MV-4-11 (cell line): Measurements from ENCODE around the gene HES2.
A peak's percentile ranks its signal among the peaks of the same experiment; 100 is the strongest.
"Not testable (repeated sequence)": the region's sequence is repeated elsewhere in the genome, so short reads cannot be mapped to it uniquely, and the experiment has no call there.

Source experiments
- DNase-seq: peaks from one replicate; lab custom pipeline; 2025; lab: John Stamatoyannopoulos, UW

Gene HES2

DNA sequence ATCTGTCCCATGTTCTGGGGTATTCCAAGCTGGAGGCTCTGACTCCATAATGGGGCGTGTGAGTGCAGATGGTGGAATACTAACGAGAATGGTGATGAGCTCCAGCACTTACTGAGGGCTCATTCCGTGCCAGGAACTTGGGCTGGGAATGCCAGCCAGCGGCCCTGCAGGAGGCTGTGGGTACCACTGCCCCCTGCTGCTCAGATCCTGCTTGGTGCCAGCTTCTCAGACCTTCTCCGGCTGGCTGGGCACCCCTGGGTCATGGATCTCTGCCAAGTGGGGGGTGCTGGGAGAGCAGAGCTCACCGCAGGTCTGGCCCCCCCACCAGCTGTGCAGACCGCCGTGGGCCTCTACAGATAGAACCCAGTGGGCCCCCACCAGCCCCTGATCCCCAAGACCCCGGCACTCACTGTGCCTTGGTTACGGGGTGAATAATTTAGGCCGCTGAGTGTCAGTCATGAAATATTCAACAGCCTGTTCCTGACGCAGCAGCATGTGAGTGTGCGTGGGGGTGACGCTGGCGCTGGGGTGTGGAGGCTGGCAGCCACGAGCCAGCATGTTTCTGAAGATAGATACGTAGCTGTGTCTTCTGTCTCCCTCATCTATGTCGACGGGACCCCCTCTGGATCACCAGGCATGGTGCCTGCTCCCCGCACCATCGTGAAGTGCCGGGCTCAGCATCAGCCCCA is 17.4 kb upstream of the HES2 start:
- DNase-seq: not testable (repeated sequence)

DNA sequence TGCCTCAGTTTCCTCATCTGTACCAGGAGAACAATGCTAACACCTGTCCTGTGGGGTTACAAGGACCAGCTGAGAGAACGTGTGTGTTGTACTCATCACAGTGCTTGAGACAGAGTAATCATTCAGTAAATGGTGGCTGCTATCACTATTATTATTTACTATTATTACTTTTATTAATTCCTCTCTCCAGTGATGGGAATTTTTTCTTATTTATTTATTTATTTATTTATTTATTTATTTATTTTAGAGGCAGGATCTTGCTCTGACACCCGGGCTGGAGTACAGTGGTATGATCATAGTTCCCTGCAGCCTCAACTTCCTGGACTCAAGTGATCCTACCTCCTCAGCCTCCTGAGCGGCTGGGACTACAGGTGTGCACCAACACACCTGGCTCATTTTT is 16.6 kb upstream of the HES2 start:
- DNase-seq: not testable (repeated sequence)

DNA sequence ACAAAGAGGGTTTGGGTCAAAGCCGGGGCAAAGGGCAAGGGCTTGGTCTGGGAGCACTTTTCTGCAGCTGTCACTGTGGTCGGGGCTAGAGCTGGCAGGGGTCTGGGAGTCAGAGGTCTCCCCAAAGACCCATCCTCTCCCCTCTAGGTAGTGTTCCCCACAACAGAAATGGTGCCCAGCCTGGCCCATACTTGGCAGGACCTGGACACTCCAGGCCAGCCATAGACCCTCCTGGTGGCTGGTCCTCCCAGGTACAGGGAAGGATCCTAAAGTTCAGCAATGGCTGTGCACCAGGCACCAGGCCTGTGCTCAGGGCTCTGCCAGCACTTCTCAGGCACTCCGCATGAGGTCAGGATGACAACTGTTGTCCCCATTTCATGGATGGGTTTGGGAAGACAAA is 15.8 kb upstream of the HES2 start:
- no peak for DNase-seq

DNA sequence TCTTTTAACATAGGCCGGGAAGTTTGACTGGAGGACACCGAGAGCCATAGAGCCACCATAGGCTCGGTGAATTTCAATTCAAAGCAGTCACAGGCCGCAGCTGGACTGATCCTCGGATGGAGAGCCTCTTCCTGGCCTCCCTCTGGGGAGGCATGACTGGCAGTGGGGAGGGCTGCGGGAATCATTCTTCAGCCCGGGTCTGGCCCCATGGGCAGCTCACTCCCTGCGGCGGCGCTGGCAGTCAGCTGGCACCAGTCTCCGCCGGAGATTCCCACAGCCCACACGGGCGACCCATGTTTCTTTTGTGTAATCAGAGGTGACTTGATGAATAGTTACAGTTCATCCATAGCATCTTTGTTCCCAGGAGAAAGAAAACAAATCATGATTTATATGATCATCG is 15.4 kb upstream of the HES2 start:
- no peak for DNase-seq

DNA sequence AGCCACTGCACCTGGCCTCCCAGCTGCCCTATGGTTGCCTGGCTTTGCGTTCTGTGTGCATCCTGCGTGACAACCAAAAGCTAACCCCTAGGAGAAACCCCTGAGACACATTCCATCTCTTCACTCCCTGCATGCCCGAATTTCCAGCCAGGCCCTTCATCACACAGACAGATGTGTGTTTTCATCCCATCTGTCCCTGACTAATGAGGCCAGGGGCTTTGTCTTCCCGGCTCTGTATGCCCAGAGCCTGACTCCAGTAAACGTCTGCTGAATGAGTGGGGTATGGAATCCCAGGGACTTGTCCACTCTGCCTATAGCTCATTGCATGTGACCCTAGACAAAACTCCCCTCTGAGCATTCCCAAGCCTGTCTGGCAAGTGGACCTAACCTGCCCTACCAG is 14.5 kb upstream of the HES2 start:
- no peak for DNase-seq

DNA sequence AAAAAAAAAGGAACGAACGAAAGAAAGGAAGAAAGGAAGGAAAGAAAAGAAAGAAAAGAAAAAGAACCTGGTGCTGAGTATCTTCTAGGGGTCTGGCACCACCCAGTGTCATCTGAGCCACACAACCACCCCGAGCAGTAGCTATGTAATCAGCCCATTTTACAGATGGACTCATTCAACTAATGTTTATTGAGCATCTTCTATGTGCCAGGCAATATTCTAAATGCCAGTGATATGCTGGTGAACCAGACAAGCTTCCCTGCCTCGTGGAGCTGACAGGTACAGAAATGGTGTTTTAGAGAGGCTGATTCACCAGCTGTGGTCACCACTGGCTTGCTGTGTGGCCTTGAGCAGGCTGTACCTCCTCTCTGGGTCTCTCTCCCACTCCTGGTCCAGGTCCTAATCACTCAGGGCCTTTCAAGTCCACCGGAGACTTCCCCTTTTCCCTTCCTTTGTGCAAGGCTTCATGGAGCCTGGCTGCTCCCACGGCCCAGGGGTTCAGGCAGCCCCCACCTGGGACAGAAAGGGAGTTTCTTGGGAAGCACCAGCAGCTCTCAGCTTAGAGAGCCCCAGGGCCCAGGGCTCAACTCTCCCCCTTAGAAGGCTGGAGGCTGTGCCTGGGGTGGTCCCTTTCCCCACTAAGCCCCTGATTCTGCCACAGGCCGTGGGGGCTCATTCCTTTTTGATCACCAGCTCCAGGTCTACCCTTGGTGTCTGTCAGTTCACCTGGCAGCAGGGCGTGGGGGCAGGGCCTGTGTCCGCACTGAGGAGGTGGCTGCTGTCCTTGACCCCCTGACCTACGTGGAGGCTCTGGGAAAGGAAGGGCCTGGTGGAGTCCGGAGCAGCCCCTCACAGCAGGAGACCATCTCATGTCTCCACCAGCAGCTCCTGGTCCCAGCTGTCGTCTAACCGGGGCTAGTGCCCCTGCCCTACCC is 12.2 kb upstream of the HES2 start:
- DNase-seq: not testable (repeated sequence)

DNA sequence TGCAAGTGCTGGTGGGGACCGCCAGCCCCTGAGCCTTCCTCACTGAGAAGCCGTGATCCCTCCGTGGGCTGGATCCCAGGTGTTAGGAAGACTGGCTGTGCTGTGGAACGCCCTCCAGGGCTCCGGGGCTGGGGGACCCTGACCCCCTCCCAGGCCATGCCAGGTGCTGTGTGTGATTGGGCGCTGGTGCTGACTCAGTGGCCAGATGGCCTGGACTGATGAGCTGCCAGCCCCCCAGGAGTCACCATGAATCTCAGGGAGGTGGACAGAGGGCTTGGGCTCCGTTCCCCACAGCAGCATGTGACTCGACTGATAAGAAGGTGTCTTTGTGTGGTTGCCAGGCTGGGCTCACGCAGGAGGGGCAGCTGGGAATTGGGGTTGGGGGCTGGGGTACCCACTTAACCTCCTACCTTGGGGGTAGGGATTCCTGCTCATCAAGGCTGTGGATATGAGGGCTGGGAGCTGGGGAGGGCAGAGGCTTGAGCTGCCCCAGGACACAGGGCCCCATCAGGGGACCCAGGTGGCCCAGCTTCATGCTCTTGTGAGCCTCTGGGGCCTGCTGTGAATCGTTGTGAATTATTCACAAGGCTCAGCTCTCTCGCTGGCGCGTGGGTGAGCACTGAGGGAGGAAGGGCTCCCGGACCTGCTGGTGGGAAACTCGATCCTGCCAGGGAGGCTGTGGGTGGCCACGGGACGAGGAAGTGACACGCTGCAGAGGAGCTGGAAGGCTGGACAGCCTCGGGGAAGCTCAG is 10.1 kb upstream of the HES2 start:
- DNase-seq: not testable (repeated sequence)

DNA sequence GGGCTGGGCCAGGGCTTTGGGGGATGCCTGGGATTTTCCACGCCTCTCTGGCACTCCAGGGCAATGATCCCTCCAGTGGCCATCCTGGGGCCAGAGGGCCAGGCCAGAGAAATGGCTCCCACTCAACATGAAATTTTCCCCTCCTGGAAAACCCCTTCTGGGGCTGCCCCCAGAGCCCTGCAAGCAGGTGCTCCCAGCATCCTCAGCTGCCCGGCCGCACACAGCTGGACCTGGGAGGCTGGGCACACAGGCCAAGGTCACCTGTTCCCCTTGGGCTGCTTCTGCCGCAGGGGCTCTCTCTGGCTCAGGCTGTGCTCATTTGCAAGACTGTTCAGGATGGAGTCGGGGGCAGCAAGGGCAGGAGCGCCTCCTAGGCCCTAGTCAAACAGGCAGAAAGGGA is 8.7 kb upstream of the HES2 start:
- not testable (repeated sequence) for DNase-seq

DNA sequence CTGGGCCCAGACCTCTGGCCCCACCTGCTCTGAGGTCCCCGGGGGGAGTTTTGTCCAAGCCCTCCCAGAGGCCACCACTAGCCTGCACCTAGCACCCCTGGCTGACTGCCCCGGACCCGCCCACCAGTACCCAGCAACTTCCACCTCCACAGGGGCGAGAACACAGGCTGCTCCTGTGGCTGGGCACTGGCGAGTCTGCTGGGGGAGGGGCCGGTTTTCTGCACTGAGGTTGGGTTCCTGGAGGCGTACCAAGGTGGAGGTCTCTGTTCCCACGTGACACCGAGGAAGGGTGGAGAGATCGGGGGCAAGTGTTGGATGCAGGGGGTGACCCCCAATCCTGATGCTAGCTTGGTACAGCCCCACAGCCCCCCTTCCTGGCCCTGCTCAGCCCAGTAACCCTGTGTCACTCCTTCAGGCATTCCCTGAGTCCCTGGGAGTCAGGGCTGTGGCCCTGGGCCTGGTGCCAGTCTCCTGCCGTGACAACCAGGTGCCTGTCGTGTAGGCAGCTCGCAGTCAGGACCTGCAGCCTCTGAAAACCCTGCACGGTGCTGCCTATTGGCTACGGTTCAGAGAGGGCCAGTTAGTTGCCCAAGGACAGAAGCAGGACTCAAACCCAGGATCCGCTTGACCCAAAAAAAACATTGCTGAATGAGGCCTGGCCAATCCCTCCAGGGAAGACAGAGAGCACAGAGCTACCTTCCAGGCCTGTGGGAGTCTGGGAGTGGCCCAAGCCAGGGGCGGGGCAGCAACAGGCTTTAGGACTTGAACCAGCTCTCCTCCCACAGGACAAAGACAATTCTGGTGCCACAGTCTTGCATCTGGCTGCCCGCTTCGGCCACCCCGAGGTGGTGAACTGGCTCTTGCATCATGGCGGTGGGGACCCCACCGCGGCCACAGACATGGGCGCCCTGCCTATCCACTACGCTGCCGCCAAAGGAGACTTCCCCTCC is 8.0 kb upstream of the HES2 start:
- DNase-seq: no peak

DNA sequence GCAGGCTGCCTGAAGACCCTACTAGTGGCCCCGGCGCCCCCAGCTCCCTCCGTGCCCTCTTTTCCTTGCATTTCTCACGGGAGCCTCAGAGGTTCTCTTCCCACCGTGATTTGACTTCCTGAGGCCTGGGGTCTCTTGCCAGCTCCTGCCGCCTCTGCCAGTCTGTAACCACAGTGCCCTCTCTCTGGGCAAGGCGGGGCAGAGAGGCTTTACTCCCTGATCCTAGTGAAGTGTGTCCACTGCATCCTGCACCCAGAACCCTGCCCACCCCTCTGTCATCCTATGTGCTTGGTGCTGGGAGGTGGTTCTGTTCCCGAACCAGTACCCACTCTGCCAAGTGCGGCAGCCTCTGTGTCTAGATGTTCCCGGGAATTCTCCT is 7.2 kb upstream of the HES2 start:
- DNase-seq: no peak

DNA sequence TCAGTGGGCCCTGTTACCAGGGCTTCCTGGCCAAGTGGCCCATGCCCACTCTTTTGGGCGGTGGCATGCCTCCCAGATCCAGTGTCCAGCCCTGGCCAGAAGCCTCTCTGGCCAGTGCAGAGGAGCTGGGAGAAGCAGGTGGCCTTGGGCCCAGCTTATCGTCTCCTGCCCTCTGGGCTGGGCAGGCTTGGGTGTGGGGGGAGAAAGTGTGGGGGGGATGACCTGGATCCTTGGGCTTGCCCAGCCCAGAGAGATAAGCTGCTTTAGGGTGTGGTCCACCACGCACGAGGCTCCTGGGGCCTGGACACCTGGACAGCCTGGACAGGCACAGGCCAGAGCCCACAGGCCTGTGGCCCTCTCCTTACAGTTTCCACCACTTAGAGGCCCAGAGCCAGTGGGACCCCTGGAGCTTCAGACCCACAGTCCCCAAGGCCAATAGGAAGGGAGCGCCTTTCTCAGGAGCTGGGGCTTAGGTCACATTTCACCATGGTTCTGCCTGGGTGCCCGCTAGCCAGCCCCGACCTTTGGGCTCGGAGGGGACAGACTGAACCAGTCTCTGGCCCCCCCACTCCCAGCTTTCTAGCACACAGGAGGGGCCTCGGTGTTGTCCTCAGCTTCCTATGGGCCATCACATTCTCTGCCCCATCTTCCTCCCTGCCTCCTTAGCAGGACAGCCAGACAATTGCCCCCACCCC is 6.7 kb upstream of the HES2 start:
- DNase-seq: no peak

DNA sequence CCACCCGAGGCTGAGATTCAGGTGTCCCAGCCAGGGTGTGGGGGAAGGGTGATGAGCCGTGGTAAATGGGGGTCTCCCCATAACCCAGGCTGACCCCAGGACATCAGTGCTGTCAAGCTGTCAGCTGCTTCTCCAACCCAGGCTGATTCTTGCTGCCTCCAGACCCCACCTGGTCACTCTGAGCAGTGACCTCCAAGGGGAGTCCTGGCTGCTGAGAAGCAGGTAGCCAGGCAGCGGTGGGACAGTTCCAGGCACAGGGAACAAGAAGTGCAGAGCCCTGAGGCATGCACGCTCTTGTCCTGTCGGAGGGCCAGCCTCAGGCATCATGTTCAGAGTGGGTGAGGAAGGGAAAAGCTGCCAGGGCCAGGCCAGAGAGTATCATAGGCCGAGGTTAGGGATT is 5.9 kb upstream of the HES2 start:
- DNase-seq: no peak

DNA sequence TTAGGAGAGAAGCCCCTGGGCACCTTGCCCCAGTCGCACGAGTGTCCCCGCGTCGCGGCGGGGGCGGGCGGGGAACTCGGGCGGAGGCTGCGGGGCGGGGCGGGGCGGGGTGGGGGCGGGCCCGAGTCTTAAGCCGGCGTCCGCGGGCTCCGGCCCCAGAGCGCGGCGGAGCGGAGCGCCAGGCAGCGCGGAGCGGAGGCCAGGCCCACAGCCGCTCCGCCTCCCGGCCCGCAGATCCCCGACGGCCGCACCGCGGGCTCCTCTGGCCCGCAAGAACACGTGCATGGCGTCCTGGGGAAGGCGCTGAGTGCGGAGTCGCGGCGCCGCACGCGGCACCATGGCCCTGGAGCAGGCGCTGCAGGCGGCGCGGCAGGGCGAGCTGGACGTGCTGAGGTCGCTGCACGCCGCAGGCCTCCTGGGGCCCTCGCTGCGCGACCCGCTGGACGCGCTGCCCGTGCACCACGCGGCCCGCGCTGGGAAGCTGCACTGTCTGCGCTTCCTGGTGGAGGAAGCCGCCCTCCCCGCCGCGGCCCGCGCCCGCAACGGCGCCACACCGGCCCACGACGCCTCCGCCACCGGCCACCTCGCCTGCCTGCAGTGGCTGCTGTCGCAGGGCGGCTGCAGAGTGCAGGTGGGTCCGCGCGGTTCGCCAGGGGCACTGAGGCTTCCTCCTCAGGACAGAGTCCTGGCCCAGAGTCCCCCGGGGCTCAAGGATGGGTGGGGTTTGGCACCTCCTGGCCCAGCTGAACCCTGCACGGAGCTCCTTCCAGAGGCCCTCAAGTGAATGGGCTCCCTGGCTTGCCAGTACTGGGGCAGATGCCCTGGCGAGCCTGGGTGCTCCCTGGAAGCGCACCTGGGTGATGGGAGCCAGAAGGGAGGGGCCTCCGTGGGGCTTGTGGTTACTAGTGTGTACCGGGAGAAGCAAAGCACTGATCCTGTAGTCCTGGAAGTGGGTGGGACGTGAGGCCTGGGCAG is 5.2 kb upstream of the HES2 start, which contains the start of gene ESPN:
TSS of gene ESPN (plus strand) at position 158 of the 975 bp plus-strand sequence. CDS start at position 338, 180 bp downstream.
- no peak for DNase-seq

DNA sequence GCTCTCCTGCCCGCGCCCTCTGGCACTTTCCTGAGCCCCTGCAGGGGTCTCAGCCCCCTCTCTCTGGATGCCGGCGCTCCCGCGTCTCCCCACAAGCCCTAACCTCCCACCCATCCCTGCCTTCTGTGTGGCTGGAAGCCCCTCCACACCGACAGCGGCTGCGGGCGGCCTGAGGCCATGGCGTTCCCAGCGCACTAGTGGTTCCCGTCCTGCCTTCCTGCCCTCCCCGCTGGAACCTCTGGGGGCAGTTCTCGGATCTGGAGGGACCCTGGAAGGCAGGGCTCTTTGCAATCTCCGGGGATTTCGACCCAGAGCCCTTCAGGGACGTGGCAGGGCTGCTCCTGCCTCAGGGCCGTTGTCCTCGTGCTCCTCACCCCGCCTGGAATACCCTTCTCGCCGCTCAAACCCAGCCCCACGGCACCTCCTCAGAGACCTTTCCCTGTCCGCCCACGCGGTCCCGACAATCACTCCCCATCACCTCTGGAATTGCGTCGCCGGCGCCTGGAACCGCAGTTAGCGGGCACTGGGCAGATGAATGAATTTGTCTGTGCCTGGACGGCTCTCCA is 4.4 kb upstream of the HES2 start:
- no peak for DNase-seq

DNA sequence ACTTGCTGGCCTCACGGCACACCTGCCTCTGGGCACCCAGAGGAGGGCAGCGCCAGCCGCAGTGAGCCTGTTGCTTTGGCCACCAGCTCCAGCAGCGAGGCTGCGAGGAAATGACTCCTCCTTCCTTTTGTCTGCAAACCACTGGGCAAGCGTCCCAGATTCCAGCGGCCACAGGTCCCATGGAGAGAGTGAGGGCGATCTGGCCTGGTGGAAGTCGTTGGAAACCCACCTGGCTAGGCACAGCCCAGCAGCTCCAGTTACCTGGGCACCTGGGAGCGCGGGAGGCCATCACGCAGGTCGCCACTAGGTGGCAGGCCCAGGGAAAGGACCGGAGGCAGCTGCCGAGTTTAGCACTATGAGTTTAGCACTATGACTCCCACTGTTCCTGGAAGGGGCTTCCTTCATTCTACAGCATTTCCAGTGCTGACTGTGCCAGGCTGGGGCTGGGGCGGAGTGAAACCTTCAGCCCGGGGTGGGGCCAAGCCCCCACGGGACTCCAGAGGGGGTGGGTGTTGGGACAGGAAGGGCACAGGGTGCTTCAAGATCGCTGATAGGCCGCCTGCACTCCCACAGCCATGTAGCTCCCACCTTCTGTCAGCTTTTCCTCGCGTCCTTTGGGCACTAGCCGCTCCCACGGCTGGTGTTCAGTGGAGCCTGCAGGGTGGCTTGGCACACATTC is 3.7 kb upstream of the HES2 start:
- no peak for DNase-seq

DNA sequence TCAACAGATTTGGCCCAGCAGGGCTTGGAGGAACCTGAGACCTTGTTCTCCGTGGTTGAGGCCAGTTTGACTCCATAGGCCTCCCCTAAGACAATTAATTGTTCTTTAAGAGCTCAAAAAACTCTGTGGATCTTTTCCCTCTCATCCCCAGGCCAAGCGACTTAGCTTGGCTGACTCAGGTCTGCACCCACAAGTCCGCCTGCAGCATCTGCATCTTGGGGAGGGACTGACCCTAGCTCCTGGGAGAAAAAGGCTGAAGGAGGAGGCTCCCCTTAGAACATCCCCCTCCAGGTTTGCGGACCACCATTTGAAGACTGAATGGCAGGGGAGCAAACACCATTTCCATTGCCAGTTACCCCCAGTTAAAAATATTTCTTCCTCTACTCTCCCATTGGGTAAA is 1.5 kb upstream of the HES2 start:
- no peak for DNase-seq

DNA sequence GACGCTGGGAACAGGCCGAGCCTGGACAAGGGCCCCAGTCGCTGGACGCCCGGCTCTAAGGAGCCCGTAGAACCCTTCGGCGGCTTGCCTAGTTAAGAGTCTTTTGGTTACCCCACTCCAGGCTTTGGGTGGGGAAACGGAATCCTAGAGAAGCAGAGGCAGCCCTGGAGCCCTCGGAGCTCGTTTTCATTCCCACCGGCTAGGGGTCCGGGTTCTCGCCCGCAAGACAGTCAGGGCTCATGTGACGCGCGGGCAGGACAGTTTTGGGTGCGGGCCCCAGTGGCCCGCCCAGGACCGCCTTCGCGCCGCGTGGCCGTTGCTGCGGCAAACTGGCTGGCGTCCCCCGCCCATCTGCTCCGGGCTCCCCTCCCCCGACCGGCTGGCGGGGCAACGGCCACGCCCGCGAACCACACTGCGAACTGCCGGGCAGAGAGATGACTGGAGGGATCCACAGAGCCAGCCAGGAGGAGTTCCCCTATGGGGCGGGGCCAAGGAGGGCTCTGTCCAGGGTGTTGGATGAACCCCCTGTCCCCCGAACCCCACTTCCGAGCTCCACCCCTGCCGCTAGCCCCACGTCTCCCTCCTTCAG is 829 bp upstream of the HES2 start:
- peak; percentile 37 for DNase-seq

DNA sequence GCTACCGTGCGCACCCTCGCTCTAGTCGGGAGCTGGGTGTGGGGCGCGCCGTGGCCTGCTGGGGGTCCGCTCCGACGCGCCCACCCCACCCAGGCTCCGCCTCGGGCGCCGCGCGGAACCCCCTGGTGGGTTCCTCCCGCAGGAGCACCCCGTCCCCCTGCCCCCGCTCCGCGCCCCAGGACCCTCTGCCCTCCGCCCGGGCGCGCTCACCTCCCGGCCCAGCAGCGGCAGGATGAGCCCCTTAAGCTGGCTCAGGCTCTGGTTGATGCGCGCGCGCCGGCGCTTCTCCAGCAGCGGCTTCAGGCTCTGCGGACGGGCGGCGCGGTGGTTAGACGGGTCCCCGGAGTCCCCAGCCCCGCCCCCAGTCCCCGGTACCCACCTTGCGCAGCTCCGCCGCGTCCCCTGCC is 319 bp downstream of the HES2 start:
- DNase-seq: no peak
